ENCODE data around the gene SYT10.
"Not testable (repeated sequence)": the region's sequence is repeated elsewhere in the genome, so short reads cannot be mapped to it uniquely, and the experiment has no call there.

Gene SYT10

GRCh38 chr12:33439587-33440011, at the start of gene SYT10:
SYT10 (minus strand) TSS chr12:33439819; CDS start chr12:33439522, 297 bp downstream.
- DNase-seq (ENCODE audit: low spot score): no peak

- DNase-seq (ENCODE audit: low spot score): no peak
Observed at GRCh38 chr12:33488036-33488435, 48.4 kb upstream of the SYT10 start.

- no peak for DNase-seq (ENCODE audit: low spot score)
Observed at GRCh38 chr12:33486058-33486457, 46.4 kb upstream of the SYT10 start.

GRCh38 chr12:33484161-33484560, 44.5 kb upstream of the SYT10 start:
- DNase-seq (ENCODE audit: low spot score): no peak

- no peak for DNase-seq (ENCODE audit: low spot score)
Observed at GRCh38 chr12:33480366-33480765, 40.7 kb upstream of the SYT10 start.

- DNase-seq (ENCODE audit: low spot score): no peak
Observed at GRCh38 chr12:33476058-33476457, 36.4 kb upstream of the SYT10 start.

GRCh38 chr12:33472299-33472698, 32.7 kb upstream of the SYT10 start:
- DNase-seq (ENCODE audit: low spot score): no peak

- DNase-seq (ENCODE audit: low spot score): no peak
Observed at GRCh38 chr12:33455096-33455495, 15.5 kb upstream of the SYT10 start.

- DNase-seq (ENCODE audit: low spot score): no peak
Observed at GRCh38 chr12:33450480-33450879, 10.9 kb upstream of the SYT10 start.

- DNase-seq (ENCODE audit: low spot score): no peak
Observed at GRCh38 chr12:33440477-33440876, 858 bp upstream of the SYT10 start.

GRCh38 chr12:33438851-33439586, 600 bp downstream of the SYT10 start:
- DNase-seq (ENCODE audit: low spot score): no peak

- no peak for DNase-seq (ENCODE audit: low spot score)
Observed at GRCh38 chr12:33438025-33438772, 1.4 kb downstream of the SYT10 start.

- DNase-seq (ENCODE audit: low spot score): no peak
Observed at GRCh38 chr12:33437598-33437997, 2.0 kb downstream of the SYT10 start.

GRCh38 chr12:33432992-33433391, 6.6 kb downstream of the SYT10 start:
- no peak for DNase-seq (ENCODE audit: low spot score)

- DNase-seq (ENCODE audit: low spot score): no peak
Observed at GRCh38 chr12:33431648-33432047, 8.0 kb downstream of the SYT10 start.

- DNase-seq (ENCODE audit: low spot score): no peak
Observed at GRCh38 chr12:33429468-33429867, 10.2 kb downstream of the SYT10 start.

- DNase-seq (ENCODE audit: low spot score): no peak
Observed at GRCh38 chr12:33427071-33427470, 12.5 kb downstream of the SYT10 start.

- DNase-seq (ENCODE audit: low spot score): no peak
Observed at GRCh38 chr12:33423706-33424105, 15.9 kb downstream of the SYT10 start.

GRCh38 chr12:33412410-33412809, 27.2 kb downstream of the SYT10 start:
- DNase-seq (ENCODE audit: low spot score): not testable (repeated sequence)

- DNase-seq (ENCODE audit: low spot score): no peak
Observed at GRCh38 chr12:33383503-33383902, 56.1 kb downstream of the SYT10 start.

GRCh38 chr12:33376153-33376552, 63.5 kb downstream of the SYT10 start:
- DNase-seq (ENCODE audit: low spot score): no peak

GRCh38 chr12:33370318-33370717, 69.3 kb downstream of the SYT10 start:
- DNase-seq (ENCODE audit: low spot score): no peak

GRCh38 chr12:33357181-33357580, 82.4 kb downstream of the SYT10 start:
- DNase-seq (ENCODE audit: low spot score): no peak

- no peak for DNase-seq (ENCODE audit: low spot score)
Observed at GRCh38 chr12:33349791-33350190, 89.8 kb downstream of the SYT10 start.

Data from CD4-positive, alpha-beta T cell treated with Interleukin-15 for 4 hours (primary cell).